Esophagus muscularis mucosa (tissue), 4 donors: ENCODE results near the gene SNX19. TPM values are rescaled to one million over a fixed set of nuclear protein-coding genes. Genes with fewer than 3 reads are reported as not detected.

Experiments used
- DNase-seq: peaks from one replicate; pipeline ENCODE4 v3.0.0-alpha.2; 2017; ENCODE audit errors: extremely low spot score
- H3K27ac ChIP-seq, 4 donors: fragments of 200-600 bp; sonication (generic); replicated peaks in 1 of 4; 1 replicate in 3 of 4; 2 replicates in 1 of 4; pipeline ENCODE4 v1.5.1; 2016 to 2019; ENCODE audit warnings: mild to moderate bottlenecking in 1 of 4
- H3K27me3 ChIP-seq, 4 donors: fragments of 200-600 bp; sonication (generic); one replicate each; pipeline versions ENCODE4 v1.5.1 to v1.6.0; 2016 to 2019
- H3K36me3 ChIP-seq, 4 donors: fragments of 200-600 bp; sonication (generic); one replicate each; pipeline ENCODE4 v1.5.1; 2016 to 2019
- H3K4me1 ChIP-seq, 4 donors: fragments of 200-600 bp; sonication (generic); one replicate each; pipeline ENCODE4 v1.5.1; 2016 to 2019
- H3K4me3 ChIP-seq, 4 donors: fragments of 200-600 bp; sonication (generic); 1 replicate in 2 of 4; 2 replicates in 2 of 4; pipeline ENCODE4 v1.5.1; 2016 to 2019; ENCODE audit warnings: mild to moderate bottlenecking in 4 of 4, moderate library complexity in 1 of 4
- H3K9me3 ChIP-seq, 4 donors: fragments of 200-600 bp; sonication (generic); 1 replicate in 3 of 4; 2 replicates in 1 of 4; pipeline ENCODE4 v1.5.1; 2016 to 2019
- EP300 ChIP-seq: sonication (generic); formaldehyde crosslinking; IDR thresholded peaks from one replicate; pipeline ENCODE4 v1.6.1; 2017; ENCODE audit warnings: antibody characterized with exemption
- POLR2A ChIP-seq: fragments of 450-650 bp; IDR thresholded peaks from one replicate; pipeline ENCODE4 v1.6.1; 2017; ENCODE audit warnings: antibody characterized with exemption, moderate library complexity, mild to moderate bottlenecking, low read depth
- POLR2AphosphoS5 ChIP-seq, 2 donors: sonication (generic); formaldehyde crosslinking; IDR thresholded peaks; one replicate each; pipeline ENCODE4 v1.6.1; 2017; ENCODE audit warnings: antibody characterized with exemption in 2 of 2
- WGBS: methylation state at CpG from one replicate; pipeline ENCODE4 v1.1.5; 2018; 5-methylcytosine and 5-hydroxymethylcytosine counted together
- intact Hi-C: fragments of 100-400 bp; cut with DNase I; formaldehyde crosslinking; loops from one replicate; pipeline ENCODE4 v1.15.1; 2023
- total RNA-seq, 4 donors: library from RNA; depleted of rRNA; stranded (reverse); fragments of >200 nt; gene quantifications; one replicate each; pipeline versions ENCODE4 v1.1.0 to v1.2.1, GENCODE V29; 2016
- TF ChIP-seq, protein P1 (sequence below), 3 experiments: fragments of 200-600 bp in 2 of 3; fragments of 450-650 bp in 1 of 3; sonication (generic) in 2 of 3; IDR thresholded peaks; one replicate each; pipeline ENCODE4 v1.5.1; 2017 to 2019; ENCODE audit warnings: antibody characterized with exemption in 3 of 3, mild to moderate bottlenecking in 2 of 3, moderate library complexity in 1 of 3

SNX19 gene
- total RNA-seq, 4 donors from 2014 or later = 87.6 to 118 (median 95.8) TPM

DNA sequence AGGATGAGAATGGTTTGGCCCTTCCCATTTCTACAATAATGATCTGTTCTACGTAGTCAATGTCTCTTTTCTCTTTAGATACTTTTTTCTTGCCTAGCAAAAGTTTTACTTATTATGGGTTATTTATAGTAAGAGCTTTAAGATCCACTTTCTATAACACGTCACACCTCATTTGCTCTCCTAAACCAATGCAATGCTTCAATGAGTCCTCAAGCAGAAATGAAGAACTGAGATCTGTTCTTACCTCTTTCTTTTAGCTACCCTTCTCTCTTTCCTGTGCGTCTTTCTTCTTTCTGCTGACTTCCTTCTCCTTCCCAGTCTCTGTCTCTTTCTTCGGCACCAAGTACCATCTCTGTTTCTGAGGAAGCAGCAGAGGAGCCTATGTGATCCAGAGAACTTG lies 61.8 kb downstream of the SNX19 start:
- Histone ChIP-seq H3K27ac (no peak overlapping the region), H3K4me1 (peaks cover 0 to 4% (median 0%) of the 10 kb centered on the region in 4 donors)
- WGBS = 91% methylated on average over 4 of the region's 4 CpGs

GRCh38 chr11:130852589-130852988 lies 63.7 kb downstream of the SNX19 start:
- no peak for DNase-seq
- H3K36me3 ChIP-seq = no peaks in the 10 kb centered on the region
- no peak overlapping the region for H3K27ac ChIP-seq
- H3K4me3 ChIP-seq = no peak overlapping the region
- TF ChIP-seq POLR2A (no peak), EP300 (no peak), POLR2AphosphoS5 (IDR thresholded peaks at IDR 0.05) (no peak)
- TF ChIP-seq, protein P1, sequence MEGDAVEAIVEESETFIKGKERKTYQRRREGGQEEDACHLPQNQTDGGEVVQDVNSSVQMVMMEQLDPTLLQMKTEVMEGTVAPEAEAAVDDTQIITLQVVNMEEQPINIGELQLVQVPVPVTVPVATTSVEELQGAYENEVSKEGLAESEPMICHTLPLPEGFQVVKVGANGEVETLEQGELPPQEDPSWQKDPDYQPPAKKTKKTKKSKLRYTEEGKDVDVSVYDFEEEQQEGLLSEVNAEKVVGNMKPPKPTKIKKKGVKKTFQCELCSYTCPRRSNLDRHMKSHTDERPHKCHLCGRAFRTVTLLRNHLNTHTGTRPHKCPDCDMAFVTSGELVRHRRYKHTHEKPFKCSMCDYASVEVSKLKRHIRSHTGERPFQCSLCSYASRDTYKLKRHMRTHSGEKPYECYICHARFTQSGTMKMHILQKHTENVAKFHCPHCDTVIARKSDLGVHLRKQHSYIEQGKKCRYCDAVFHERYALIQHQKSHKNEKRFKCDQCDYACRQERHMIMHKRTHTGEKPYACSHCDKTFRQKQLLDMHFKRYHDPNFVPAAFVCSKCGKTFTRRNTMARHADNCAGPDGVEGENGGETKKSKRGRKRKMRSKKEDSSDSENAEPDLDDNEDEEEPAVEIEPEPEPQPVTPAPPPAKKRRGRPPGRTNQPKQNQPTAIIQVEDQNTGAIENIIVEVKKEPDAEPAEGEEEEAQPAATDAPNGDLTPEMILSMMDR (IDR thresholded peaks at IDR 0.05) = no peak
- no peaks in the 10 kb centered on the region for H3K27me3 ChIP-seq
- no peaks in the 10 kb centered on the region for H3K4me1 ChIP-seq
- intact Hi-C loops = no loop called here
- no peaks in the 10 kb centered on the region for H3K9me3 ChIP-seq
- WGBS = 85% methylated on average over 8 of the region's 8 CpGs

More for the DNA sequence above, 61.8 kb downstream of the SNX19 start:
- no peak for DNase-seq
- H3K27me3 ChIP-seq = no peaks in the 10 kb centered on the region
- intact Hi-C loops = no loop called here
- H3K9me3 ChIP-seq = no peaks in the 10 kb centered on the region
- TF ChIP-seq POLR2A (no peak), EP300 (no peak), POLR2AphosphoS5 (IDR thresholded peaks at IDR 0.05) (no peak)
- TF ChIP-seq, protein P1 (IDR thresholded peaks at IDR 0.05) = no peak
- H3K4me3 ChIP-seq = no peak overlapping the region
- H3K36me3 ChIP-seq = no peaks in the 10 kb centered on the region

DNA sequence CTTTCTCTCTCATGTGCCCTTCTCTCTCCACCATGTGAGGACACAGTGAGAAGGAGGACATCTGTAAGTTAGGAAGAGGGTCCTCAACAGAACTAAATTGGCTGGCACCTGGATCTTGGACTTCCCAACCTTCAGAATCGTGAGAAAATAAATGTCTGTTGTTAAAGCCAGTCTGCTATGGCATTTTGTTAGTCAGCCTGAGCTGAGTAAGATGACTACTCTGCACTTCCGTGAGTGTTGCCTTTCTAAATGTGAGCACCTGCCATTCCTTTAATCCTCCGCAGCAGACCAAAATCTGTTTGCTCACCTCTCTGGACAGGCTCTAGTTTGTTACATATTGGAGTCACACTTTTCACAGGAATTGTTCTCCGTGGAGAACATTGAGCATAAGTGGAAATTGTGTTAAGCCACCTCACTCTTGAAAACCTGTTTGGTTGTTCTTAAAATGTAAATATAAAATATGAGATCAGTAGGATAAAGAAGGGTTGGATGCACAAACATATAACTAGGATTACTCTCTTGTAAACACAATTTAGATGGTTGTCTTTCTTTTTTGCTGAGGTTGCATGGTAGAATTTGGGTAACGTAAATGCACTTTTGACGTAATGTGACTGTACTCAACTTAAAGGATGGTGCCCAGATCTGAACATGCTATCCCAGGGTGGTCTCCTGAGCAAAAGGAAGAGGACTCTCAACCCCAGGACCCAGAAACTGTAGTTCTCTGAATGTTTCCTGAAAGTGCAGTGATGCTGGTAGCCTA lies 65.9 kb downstream of the SNX19 start:
- H3K4me3 ChIP-seq = no peak overlapping the region
- no peaks in the 10 kb centered on the region for H3K9me3 ChIP-seq
- WGBS = 87% methylated on average over 6 of the region's 6 CpGs
- no peak for DNase-seq
- no peak overlapping the region for H3K27ac ChIP-seq
- intact Hi-C loops = no loop called here
- H3K27me3 ChIP-seq = no peaks in the 10 kb centered on the region
- peaks cover 0 to 12% (median 0%) of the 10 kb centered on the region in 4 donors for H3K4me1 ChIP-seq
- TF ChIP-seq EP300 (no peak), POLR2A (no peak)
- H3K36me3 ChIP-seq = no peaks in the 10 kb centered on the region

GRCh38 chr11:130849215-130849568 lies 67.1 kb downstream of the SNX19 start:
- WGBS = 90% methylated on average over 2 of the region's 2 CpGs
- no peak for DNase-seq
- H3K27ac ChIP-seq = no peak overlapping the region
- no peaks in the 10 kb centered on the region for H3K36me3 ChIP-seq
- no peaks in the 10 kb centered on the region for H3K9me3 ChIP-seq
- TF ChIP-seq, protein P1 (IDR thresholded peaks at IDR 0.05) = no peak
- TF ChIP-seq POLR2A = no peak
- no peak for TF ChIP-seq EP300
- no peak for TF ChIP-seq POLR2AphosphoS5 (IDR thresholded peaks at IDR 0.05)
- intact Hi-C loops = no loop called here
- peaks cover 0 to 12% (median 0%) of the 10 kb centered on the region in 4 donors for H3K4me1 ChIP-seq
- H3K4me3 ChIP-seq = no peak overlapping the region
- no peaks in the 10 kb centered on the region for H3K27me3 ChIP-seq

- TF ChIP-seq POLR2A (no peak), EP300 (no peak), POLR2AphosphoS5 (IDR thresholded peaks at IDR 0.05) (no peak)
- TF ChIP-seq, protein P1 (IDR thresholded peaks at IDR 0.05) = no peak
- Histone ChIP-seq H3K4me1 (peaks cover 0 to 12% (median 0%) of the 10 kb centered on the region in 4 donors), H3K4me3 (no peak overlapping the region), H3K27ac (no peak overlapping the region), H3K9me3 (no peaks in the 10 kb centered on the region), H3K36me3 (no peaks in the 10 kb centered on the region), H3K27me3 (no peaks in the 10 kb centered on the region)
- intact Hi-C loops = no loop called here
- WGBS = 93% methylated on average over 6 of the region's 6 CpGs
- DNase-seq = no peak
These were observed 67.7 kb downstream of the SNX19 start for GRCh38 chr11:130848361-130849214.
